Activated naive CD4-positive, alpha-beta T cell treated with anti-CD3 and anti-CD28 coated beads, Interleukin-2, amount 10 ng/mL, durations not matched to agents 7 days and 5 days (primary cell): ENCODE data around the gene CCDC188.

Source experiments
- CTCF ChIA-PET: fragments of 350-600 bp; sonication (Branson Sonifier 250); formaldehyde crosslinking; loops from one replicate; lab custom pipeline; 2021; ENCODE audit warnings: antibody characterized with exemption; lab: Charles Lee
- DNase-seq: peaks from one replicate; pipeline ENCODE4 v3.0.0-alpha.2; 2020
- H3K27ac Mint-ChIP-seq: one replicate; pipeline ENCODE4 v1.8.0; 2021; ENCODE audit warnings: mild to moderate bottlenecking, moderate library complexity, mixed read lengths
- H3K27me3 Mint-ChIP-seq: one replicate; pipeline ENCODE4 v1.8.0; 2021; ENCODE audit warnings: mild to moderate bottlenecking, mixed read lengths
- H3K36me3 Mint-ChIP-seq: one replicate; pipeline ENCODE4 v1.8.0; 2021; ENCODE audit warnings: mixed read lengths
- H3K4me1 Mint-ChIP-seq: one replicate; pipeline ENCODE4 v1.8.0; 2021; ENCODE audit warnings: mixed read lengths
- H3K4me3 Mint-ChIP-seq: one replicate; pipeline ENCODE4 v1.8.0; 2021; ENCODE audit warnings: mild to moderate bottlenecking, moderate library complexity, mixed read lengths
- H3K9me3 Mint-ChIP-seq: one replicate; pipeline ENCODE4 v1.8.0; 2021; ENCODE audit warnings: mixed read lengths

CCDC188 gene

DNA sequence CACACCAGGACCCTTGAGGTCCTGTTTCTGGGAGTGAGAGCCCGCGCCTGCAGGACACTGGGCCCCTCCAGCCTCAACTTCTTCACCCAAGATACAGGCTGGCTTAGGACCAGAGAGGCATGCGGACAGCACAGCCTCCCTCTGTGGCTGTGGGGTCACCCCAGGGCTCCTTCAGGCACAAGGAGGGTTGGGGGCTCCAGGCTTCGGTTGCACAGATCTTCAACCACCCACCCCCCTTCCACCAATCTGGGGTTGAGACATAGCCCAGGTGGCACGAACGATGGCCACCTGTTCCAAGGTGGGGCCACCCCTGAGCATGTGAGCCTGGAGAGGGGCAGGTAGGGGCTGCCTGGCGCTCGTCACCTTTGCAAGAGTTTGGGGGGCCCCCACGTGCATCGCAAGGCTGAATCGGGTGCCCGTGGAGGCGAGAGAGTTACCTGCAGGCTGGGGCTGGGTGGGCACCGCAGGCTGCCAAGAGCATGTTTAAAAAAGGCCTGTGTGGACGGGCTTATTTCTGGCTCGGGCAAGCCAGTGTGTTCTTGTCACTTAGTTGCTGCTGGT, 18.1 kb downstream of the CCDC188 start:
- peaks cover 3% of the 10 kb centered on the region for H3K36me3 Mint-ChIP-seq
- peak overlapping the region; percentile 69 for H3K4me3 Mint-ChIP-seq
- H3K4me1 Mint-ChIP-seq = peaks cover 29% of the 10 kb centered on the region
- CTCF ChIA-PET = no interaction called here
- no peaks in the 10 kb centered on the region for H3K27me3 Mint-ChIP-seq
- DNase-seq = no peak
- H3K9me3 Mint-ChIP-seq = no peaks in the 10 kb centered on the region
- H3K27ac Mint-ChIP-seq = peak overlapping the region; percentile 65

- Mint-ChIP-seq H3K27me3 (no peaks in the 10 kb centered on the region), H3K27ac (no peak overlapping the region), H3K4me1 (peaks cover 27% of the 10 kb centered on the region), H3K9me3 (no peaks in the 10 kb centered on the region), H3K4me3 (peak overlapping the region; percentile 69), H3K36me3 (peaks cover 6% of the 10 kb centered on the region)
- DNase-seq = peak; percentile 56
- CTCF ChIA-PET = no interaction called here
Observed at GRCh38 chr22:20131859-20132685, 18.8 kb downstream of the CCDC188 start.

DNA sequence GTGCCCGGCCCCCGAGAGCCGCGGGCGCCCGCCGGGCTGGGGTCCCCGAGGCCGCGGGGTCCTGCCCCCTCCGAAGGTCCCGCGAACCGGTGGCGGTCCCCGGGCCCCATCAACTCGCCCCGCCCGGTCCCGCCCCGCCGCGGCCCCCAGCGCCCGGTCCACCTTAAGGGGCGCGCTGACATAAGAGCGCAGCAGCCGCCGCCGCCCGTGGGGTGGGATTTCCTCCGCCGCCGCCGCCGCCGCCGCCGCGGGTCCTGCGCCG, 19.3 kb downstream of the CCDC188 start, which contains the start of gene ZDHHC8:
TSS of gene ZDHHC8 (plus strand) at position 208 of the 262 bp plus-strand sequence. CDS start 144 bp downstream, outside the sequence.
- Mint-ChIP-seq H3K27ac (peak within 1 kb of the TSS; percentile 60), H3K4me1 (peaks cover 27% of the 10 kb centered on the region), H3K4me3 (peak within 1 kb of the TSS; percentile 69), H3K9me3 (no peaks in the 10 kb centered on the region), H3K27me3 (no peaks in the 10 kb centered on the region), H3K36me3 (peaks cover 7% of the 10 kb centered on the region)
- DNase-seq = peak; percentile 61
- CTCF ChIA-PET = no interaction called here

- peak overlapping the region; percentile 65 for H3K4me3 Mint-ChIP-seq
Observed at GRCh38 chr22:20130731-20131596, 19.9 kb downstream of the CCDC188 start.

GRCh38 chr22:20130319-20130718, 20.5 kb downstream of the CCDC188 start:
- Mint-ChIP-seq H3K36me3 (peaks cover 15% of the 10 kb centered on the region), H3K27me3 (no peaks in the 10 kb centered on the region), H3K27ac (peak overlapping the region; percentile 55), H3K9me3 (no peaks in the 10 kb centered on the region), H3K4me3 (peak overlapping the region; percentile 50), H3K4me1 (peaks cover 24% of the 10 kb centered on the region)
- no peak for DNase-seq
- CTCF ChIA-PET = interaction anchor here (0.9 to 2.3 kb wide), 3 partner anchors 12 to 161 kb away, joined by 3 to 17 read pairs (median 5); no protein-coding TSS in a partner anchor

More at GRCh38 chr22:20130731-20131596, 19.9 kb downstream of the CCDC188 start:
- no peaks in the 10 kb centered on the region for H3K27me3 Mint-ChIP-seq
- peak overlapping the region; percentile 60 for H3K27ac Mint-ChIP-seq
- H3K4me1 Mint-ChIP-seq = peaks cover 24% of the 10 kb centered on the region
- H3K9me3 Mint-ChIP-seq = no peaks in the 10 kb centered on the region
- CTCF ChIA-PET = interaction anchor here (0.9 to 2.3 kb wide), 3 partner anchors 12 to 162 kb away, joined by 3 to 17 read pairs (median 5); no protein-coding TSS in a partner anchor
- DNase-seq = peak; percentile 82
- peaks cover 10% of the 10 kb centered on the region for H3K36me3 Mint-ChIP-seq

GRCh38 chr22:20129747-20130014, 21.2 kb downstream of the CCDC188 start:
- DNase-seq = no peak
- peaks cover 18% of the 10 kb centered on the region for H3K36me3 Mint-ChIP-seq
- peak overlapping the region; percentile 84 for H3K27ac Mint-ChIP-seq
- H3K4me1 Mint-ChIP-seq = peaks cover 24% of the 10 kb centered on the region
- CTCF ChIA-PET = interaction anchor here (0.8 to 2.3 kb wide), 5 partner anchors 11 to 187 kb away, joined by 3 to 17 read pairs (median 5); no protein-coding TSS in a partner anchor
- no peaks in the 10 kb centered on the region for H3K9me3 Mint-ChIP-seq
- no peak overlapping the region for H3K4me3 Mint-ChIP-seq
- no peaks in the 10 kb centered on the region for H3K27me3 Mint-ChIP-seq

DNA sequence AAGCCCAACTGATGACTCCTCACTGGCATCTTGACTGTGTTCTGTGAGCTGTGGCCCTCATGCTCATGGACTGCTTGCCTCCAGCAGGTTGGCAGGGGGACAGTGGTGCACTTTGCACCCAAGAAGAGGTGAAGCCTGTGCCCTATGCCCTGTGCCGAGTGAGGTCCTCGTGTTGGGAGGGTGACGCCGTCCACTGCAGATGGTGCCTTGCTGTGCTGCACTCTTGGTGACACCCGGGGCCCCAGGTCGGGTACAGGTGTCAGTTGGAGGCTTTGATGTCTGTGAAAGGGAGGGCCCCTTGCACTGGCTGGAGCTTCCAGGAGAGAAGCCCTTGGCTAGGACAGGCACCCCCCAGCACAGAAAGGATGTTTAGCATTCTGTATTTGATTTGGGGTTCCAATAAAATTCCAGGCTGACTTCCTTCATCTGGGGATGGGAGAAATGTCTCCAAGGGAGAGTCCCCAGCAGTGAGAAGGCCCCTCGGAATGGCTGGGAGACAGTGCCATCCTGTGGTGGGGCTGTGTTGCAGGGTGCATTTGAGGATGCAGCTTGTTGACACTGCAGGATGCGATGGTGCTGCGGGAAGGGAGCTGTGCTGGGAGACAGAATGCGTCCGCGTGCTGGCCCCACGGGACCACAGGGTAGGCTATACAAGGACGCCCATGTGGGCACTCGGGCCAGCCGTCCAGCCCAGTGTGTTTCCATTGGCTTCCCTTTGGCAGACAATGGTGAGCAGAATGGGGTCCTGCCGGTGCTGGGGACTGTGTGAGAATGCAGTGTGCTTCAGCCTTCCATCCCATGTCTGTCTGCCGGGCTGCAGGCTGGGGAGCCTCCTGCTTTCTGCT, 21.7 kb downstream of the CCDC188 start:
- no peaks in the 10 kb centered on the region for H3K9me3 Mint-ChIP-seq
- H3K4me1 Mint-ChIP-seq = peaks cover 20% of the 10 kb centered on the region
- H3K27me3 Mint-ChIP-seq = no peaks in the 10 kb centered on the region
- CTCF ChIA-PET = interaction anchor here (0.6 to 2.3 kb wide), 6 partner anchors 11 to 186 kb away, joined by 3 to 17 read pairs (median 4); no protein-coding TSS in a partner anchor
- H3K36me3 Mint-ChIP-seq = peaks cover 18% of the 10 kb centered on the region
- peak overlapping the region; percentile 42 for H3K4me3 Mint-ChIP-seq
- peak; percentile 74 for DNase-seq
- H3K27ac Mint-ChIP-seq = peak overlapping the region; percentile 84

DNA sequence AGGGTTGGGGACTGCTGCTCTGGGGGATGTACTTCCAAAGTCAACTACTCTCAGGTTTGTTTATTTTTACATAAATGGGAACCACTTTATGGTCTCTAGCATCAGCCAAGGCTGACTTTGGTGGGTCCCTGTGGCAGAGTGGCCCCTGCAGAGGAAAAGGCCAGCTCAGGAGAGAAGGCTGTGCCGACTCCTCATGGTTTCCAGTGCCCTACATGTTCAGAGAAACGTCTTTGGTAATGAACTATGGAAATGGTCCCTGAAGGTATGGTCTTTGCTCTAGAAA, 22.3 kb downstream of the CCDC188 start:
- Mint-ChIP-seq H3K27me3 (no peaks in the 10 kb centered on the region), H3K4me1 (peaks cover 17% of the 10 kb centered on the region), H3K9me3 (no peaks in the 10 kb centered on the region), H3K4me3 (no peak overlapping the region), H3K27ac (peak overlapping the region; percentile 84), H3K36me3 (peaks cover 21% of the 10 kb centered on the region)
- CTCF ChIA-PET = interaction anchor here (0.6 to 2.3 kb wide), 3 partner anchors 10 to 156 kb away, joined by 3 to 17 read pairs (median 9); no protein-coding TSS in a partner anchor
- DNase-seq = no peak

GRCh38 chr22:20127869-20128618, 22.8 kb downstream of the CCDC188 start:
- H3K36me3 Mint-ChIP-seq = peaks cover 21% of the 10 kb centered on the region
- DNase-seq = no peak
- H3K9me3 Mint-ChIP-seq = no peaks in the 10 kb centered on the region
- peaks cover 13% of the 10 kb centered on the region for H3K4me1 Mint-ChIP-seq
- CTCF ChIA-PET = interaction anchor here (0.6 to 2.3 kb wide), 3 partner anchors 9 to 156 kb away, joined by 3 to 17 read pairs (median 9); no protein-coding TSS in a partner anchor
- no peaks in the 10 kb centered on the region for H3K27me3 Mint-ChIP-seq
- H3K4me3 Mint-ChIP-seq = no peak overlapping the region
- peak overlapping the region; percentile 42 for H3K27ac Mint-ChIP-seq

GRCh38 chr22:20127318-20127868, 23.5 kb downstream of the CCDC188 start:
- peaks cover 10% of the 10 kb centered on the region for H3K4me1 Mint-ChIP-seq
- CTCF ChIA-PET = no interaction called here
- H3K4me3 Mint-ChIP-seq = no peak overlapping the region
- H3K27me3 Mint-ChIP-seq = no peaks in the 10 kb centered on the region
- peaks cover 21% of the 10 kb centered on the region for H3K36me3 Mint-ChIP-seq
- no peak for DNase-seq
- no peaks in the 10 kb centered on the region for H3K9me3 Mint-ChIP-seq
- H3K27ac Mint-ChIP-seq = no peak overlapping the region

DNA sequence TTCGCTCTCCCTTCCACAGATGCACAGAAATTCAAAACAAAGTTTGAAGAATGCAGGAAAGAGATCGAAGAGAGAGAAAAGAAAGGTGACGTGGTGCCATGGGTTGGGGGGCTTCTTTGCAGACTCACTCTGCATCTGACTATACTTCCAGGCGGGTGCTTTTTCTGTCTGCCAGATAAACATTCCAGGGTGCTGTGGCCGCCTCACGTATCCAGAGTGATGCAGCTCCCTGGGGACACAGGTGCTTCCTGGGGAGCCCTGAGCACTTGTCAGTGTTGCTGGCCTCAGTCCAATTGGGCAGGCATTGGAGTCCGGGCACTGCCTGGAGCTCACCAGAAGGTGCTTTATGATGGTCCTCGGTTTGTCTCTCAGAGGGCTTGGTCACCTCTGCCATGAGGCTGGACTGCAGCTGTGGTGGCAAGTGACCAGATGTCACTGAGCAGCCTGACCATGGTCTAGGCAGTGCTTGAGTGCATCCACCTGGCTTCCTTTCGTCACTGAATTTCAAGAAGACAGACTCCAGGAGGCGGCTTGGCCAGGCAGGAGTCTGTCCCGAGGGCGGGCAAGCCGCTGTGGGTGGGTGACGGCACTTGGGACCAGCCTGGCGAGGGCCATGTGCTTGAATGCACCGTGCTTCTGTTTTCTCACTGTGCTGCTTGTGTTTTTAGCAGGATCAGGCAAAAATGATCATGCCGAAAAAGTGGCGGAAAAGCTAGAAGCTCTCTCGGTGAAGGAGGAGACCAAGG, 24.4 kb downstream of the CCDC188 start:
- H3K4me3 Mint-ChIP-seq = no peak overlapping the region
- H3K4me1 Mint-ChIP-seq = peaks cover 19% of the 10 kb centered on the region
- no peak overlapping the region for H3K27ac Mint-ChIP-seq
- no peak for DNase-seq
- H3K27me3 Mint-ChIP-seq = no peaks in the 10 kb centered on the region
- CTCF ChIA-PET = no interaction called here
- peaks cover 29% of the 10 kb centered on the region for H3K36me3 Mint-ChIP-seq
- no peaks in the 10 kb centered on the region for H3K9me3 Mint-ChIP-seq
